Liver (tissue), 9 donors: Measurements from ENCODE around the gene PRKAB1. TPM values are rescaled to one million over a fixed set of nuclear protein-coding genes. Genes with fewer than 3 reads are reported as not detected.

Experiments used
- DNase-seq: peaks from one replicate; pipeline ENCODE4 v3.0.0-alpha.2; 2017; ENCODE audit warnings: low spot score
- H3K27ac ChIP-seq, 2 donors: one replicate each; pipeline ENCODE4 v1.7.0; 2013; ENCODE audit warnings: inconsistent platforms in 2 of 2, low read length in 2 of 2, control low read depth in 1 of 2, low read depth in 1 of 2, mild to moderate bottlenecking in 1 of 2
- H3K27me3 ChIP-seq, 4 donors: one replicate each; pipeline versions ENCODE4 v1.6.1 to v1.7.0; 2013; ENCODE audit warnings: low read length in 3 of 4, inconsistent platforms in 1 of 4, mild to moderate bottlenecking in 1 of 4, moderate library complexity in 1 of 4; ENCODE audit not compliant: control insufficient read depth in 4 of 4, insufficient read depth in 4 of 4
- H3K36me3 ChIP-seq, 4 donors: one replicate each; pipeline versions ENCODE4 v1.6.1 to v1.7.0; 2013; ENCODE audit warnings: low read length in 3 of 4, mild to moderate bottlenecking in 3 of 4, low read depth in 1 of 4, moderate library complexity in 1 of 4; ENCODE audit not compliant: control insufficient read depth in 4 of 4, insufficient read depth in 3 of 4
- H3K4me1 ChIP-seq, 4 donors: one replicate each; pipeline versions ENCODE4 v1.6.1 to v1.7.0; 2013; ENCODE audit warnings: low read length in 3 of 4, mild to moderate bottlenecking in 3 of 4, moderate library complexity in 1 of 4; ENCODE audit not compliant: control insufficient read depth in 4 of 4, insufficient read depth in 4 of 4
- H3K4me3 ChIP-seq, 3 donors: one replicate each; pipeline versions ENCODE4 v1.6.1 to v1.7.0; 2013; ENCODE audit warnings: low read length in 3 of 3, control low read depth in 1 of 3, low read depth in 1 of 3, mild to moderate bottlenecking in 1 of 3
- H3K9ac ChIP-seq, 2 donors: one replicate each; pipeline ENCODE4 v1.7.0; 2013; ENCODE audit warnings: low read length in 2 of 2, mild to moderate bottlenecking in 2 of 2, moderate library complexity in 2 of 2, control low read depth in 1 of 2, low read depth in 1 of 2
- H3K9me3 ChIP-seq, 4 donors: one replicate each; pipeline versions ENCODE4 v1.6.1 to v1.7.0; 2013; ENCODE audit warnings: low read length in 3 of 4; ENCODE audit not compliant: control insufficient read depth in 4 of 4
- EGR1 ChIP-seq, 2 donors: IDR thresholded peaks; 2 replicates each; pipeline ENCODE4 v1.6.1; 2016 to 2018; ENCODE audit warnings: antibody characterized with exemption in 2 of 2, low read depth in 2 of 2
- FOXA1 ChIP-seq: IDR thresholded peaks from 2 replicates; pipeline ENCODE4 v1.6.1; 2016; ENCODE audit warnings: antibody characterized with exemption
- FOXA2 ChIP-seq: IDR thresholded peaks from 2 replicates; pipeline ENCODE4 v1.6.1; 2016; ENCODE audit warnings: antibody characterized with exemption
- GABPA ChIP-seq, 2 donors: IDR thresholded peaks in 1 of 2; conservative IDR thresholded peaks in 1 of 2; 2 replicates each; pipeline ENCODE4 v1.6.1; 2016; ENCODE audit warnings: antibody characterized with exemption in 2 of 2, mild to moderate bottlenecking in 1 of 2, moderate library complexity in 1 of 2
- HNF4A ChIP-seq, 2 donors: conservative IDR thresholded peaks; 2 replicates each; pipeline ENCODE4 v1.6.1; 2016; ENCODE audit warnings: antibody characterized with exemption in 2 of 2, mild to moderate bottlenecking in 2 of 2
- HNF4G ChIP-seq: IDR thresholded peaks from 2 replicates; pipeline ENCODE4 v1.6.1; 2016; ENCODE audit warnings: antibody characterized with exemption
- JUND ChIP-seq, 2 donors: IDR thresholded peaks; 2 replicates each; pipeline ENCODE4 v1.6.1; 2016; ENCODE audit warnings: antibody characterized with exemption in 2 of 2
- NR2F2 ChIP-seq: IDR thresholded peaks from 2 replicates; pipeline ENCODE4 v1.6.1; 2016; ENCODE audit warnings: antibody characterized with exemption
- RAD21 ChIP-seq, 2 donors: IDR thresholded peaks; 2 replicates each; pipeline ENCODE4 v1.6.1; 2016; ENCODE audit warnings: antibody characterized with exemption in 2 of 2, mild to moderate bottlenecking in 2 of 2
- RXRA ChIP-seq, 2 donors: IDR thresholded peaks; 2 replicates each; pipeline ENCODE4 v1.6.1; 2017 to 2018; ENCODE audit warnings: antibody characterized with exemption in 2 of 2, mild to moderate bottlenecking in 1 of 2
- SP1 ChIP-seq: IDR thresholded peaks from 2 replicates; pipeline ENCODE4 v1.6.1; 2018; ENCODE audit warnings: antibody characterized with exemption, mild to moderate bottlenecking
- TAF1 ChIP-seq: conservative IDR thresholded peaks from 2 replicates; pipeline ENCODE4 v1.6.1; 2016; ENCODE audit warnings: antibody characterized with exemption, mild to moderate bottlenecking
- YY1 ChIP-seq: IDR thresholded peaks from 2 replicates; pipeline ENCODE4 v1.6.1; 2016; ENCODE audit warnings: antibody characterized with exemption, mild to moderate bottlenecking
- WGBS: extraction: QIAGEN DNeasy Blood & Tissue Kit; methylation state at CpG from one replicate; pipeline ENCODE4 v1.1.7; 2013; 5-methylcytosine and 5-hydroxymethylcytosine counted together
- polyA plus RNA-seq, 2 donors: library from polyadenylated mRNA; stranded (reverse) in 1 of 2; unstranded in 1 of 2; fragments of 200-250 nt in 1 of 2; fragments of >200 nt in 1 of 2; fragmentation: Nextera tagmentation in 1 of 2; extraction: Ambion mirVana in 1 of 2; gene quantifications; one replicate each; pipeline versions ENCODE4 v1.2.1 to v1.2.3, GENCODE V29; 2013 to 2015
- total RNA-seq, 2 donors: library from RNA; depleted of rRNA; stranded (reverse); fragments of >200 nt; gene quantifications; one replicate each; pipeline ENCODE4 v1.2.3, GENCODE V29; 2014
- TF ChIP-seq, protein P1 (sequence below): IDR thresholded peaks from 2 replicates; pipeline ENCODE4 v1.6.1; 2016; ENCODE audit warnings: antibody characterized with exemption
- TF ChIP-seq, protein P2 (sequence below): IDR thresholded peaks from 2 replicates; pipeline ENCODE4 v1.6.1; 2016; ENCODE audit warnings: antibody characterized with exemption
- TF ChIP-seq, protein P3 (sequence below): IDR thresholded peaks from 2 replicates; pipeline ENCODE4 v1.6.1; 2016; ENCODE audit warnings: antibody characterized with exemption, mild to moderate bottlenecking
- TF ChIP-seq, protein P4 (sequence below): IDR thresholded peaks from 2 replicates; pipeline ENCODE4 v1.6.1; 2016; ENCODE audit warnings: antibody characterized with exemption
- TF ChIP-seq, protein P5 (sequence below): fragments of 150-350 bp; IDR thresholded peaks from 2 replicates; pipeline ENCODE4 v1.5.1; 2017; ENCODE audit warnings: improper control_type of control experiment, low read depth, low read length; ENCODE audit not compliant: missing input control
- donor health status: healthy.
- donor health status: healthy.
- donor health status: healthy.
- donor health status: healthy.
- donor health status: healthy.

The PRKAB1 gene
- total and polyA plus RNA-seq, 4 donors: 10.5 to 29.9 (median 11.3) TPM

DNA sequence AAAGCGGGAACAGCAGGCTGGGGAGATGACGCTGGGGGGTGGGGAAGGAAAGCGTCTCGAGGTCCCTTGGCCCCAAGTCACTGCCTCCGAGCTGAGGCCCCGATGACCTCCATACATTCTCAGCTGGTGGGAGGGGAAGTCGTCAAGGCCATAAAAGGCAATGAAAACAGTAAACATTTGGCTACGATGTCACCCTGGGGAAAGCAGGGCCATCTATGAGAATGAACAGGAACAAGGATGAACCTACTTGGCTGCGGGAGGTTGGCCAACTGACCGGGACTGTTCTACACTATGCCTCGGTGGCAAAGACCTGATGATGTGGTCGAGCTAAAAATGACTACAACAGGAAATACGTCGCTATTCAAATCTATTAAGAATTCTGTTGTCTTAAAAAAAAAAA lies 19.5 kb downstream of the PRKAB1 start (continued):
- TF ChIP-seq, protein P1, sequence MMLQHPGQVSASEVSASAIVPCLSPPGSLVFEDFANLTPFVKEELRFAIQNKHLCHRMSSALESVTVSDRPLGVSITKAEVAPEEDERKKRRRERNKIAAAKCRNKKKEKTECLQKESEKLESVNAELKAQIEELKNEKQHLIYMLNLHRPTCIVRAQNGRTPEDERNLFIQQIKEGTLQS: no peak
- TF ChIP-seq NR2F2 (no peak), EGR1 (IDR thresholded peaks at IDR 0.05; ENCODE audit: low read depth in 2 of 2) (no peak)
- TF ChIP-seq, protein P2, sequence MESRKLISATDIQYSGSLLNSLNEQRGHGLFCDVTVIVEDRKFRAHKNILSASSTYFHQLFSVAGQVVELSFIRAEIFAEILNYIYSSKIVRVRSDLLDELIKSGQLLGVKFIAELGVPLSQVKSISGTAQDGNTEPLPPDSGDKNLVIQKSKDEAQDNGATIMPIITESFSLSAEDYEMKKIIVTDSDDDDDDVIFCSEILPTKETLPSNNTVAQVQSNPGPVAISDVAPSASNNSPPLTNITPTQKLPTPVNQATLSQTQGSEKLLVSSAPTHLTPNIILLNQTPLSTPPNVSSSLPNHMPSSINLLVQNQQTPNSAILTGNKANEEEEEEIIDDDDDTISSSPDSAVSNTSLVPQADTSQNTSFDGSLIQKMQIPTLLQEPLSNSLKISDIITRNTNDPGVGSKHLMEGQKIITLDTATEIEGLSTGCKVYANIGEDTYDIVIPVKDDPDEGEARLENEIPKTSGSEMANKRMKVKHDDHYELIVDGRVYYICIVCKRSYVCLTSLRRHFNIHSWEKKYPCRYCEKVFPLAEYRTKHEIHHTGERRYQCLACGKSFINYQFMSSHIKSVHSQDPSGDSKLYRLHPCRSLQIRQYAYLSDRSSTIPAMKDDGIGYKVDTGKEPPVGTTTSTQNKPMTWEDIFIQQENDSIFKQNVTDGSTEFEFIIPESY: no peak

DNA sequence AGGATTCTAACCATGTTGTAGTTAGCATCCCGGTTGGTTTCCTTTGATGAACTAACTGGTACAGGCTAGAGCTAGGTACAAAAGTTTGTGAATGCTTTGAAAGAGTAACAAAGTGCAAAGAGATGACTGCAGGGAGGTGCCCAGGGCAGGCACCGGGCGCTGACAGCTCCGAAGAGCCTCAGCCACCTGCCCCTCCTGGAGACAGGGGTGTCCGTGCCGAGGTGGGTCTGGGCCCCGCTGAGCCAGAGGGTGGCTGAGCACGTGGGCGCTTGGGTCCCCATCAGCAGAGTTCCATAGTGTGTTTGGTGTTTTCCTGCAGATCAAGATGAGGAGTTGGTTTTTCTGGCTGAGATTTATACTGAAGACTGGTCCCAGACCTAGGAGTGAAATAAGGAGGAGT lies 19.9 kb downstream of the PRKAB1 start:
- Histone ChIP-seq H3K9ac (no peak overlapping the region), H3K36me3 (no peaks in the 10 kb centered on the region), H3K27ac (peak overlapping the region in 1 of 2 donors; percentile 56), H3K27me3 (no peaks in the 10 kb centered on the region), H3K4me3 (no peak overlapping the region), H3K9me3 (no peaks in the 10 kb centered on the region), H3K4me1 (peaks cover 9 to 42% (median 18%) of the 10 kb centered on the region in 4 donors)
- no peak for TF ChIP-seq YY1
- no peak for TF ChIP-seq FOXA1
- no peak for TF ChIP-seq SP1
- TF ChIP-seq NR2F2: no peak
- no peak for TF ChIP-seq EGR1 (IDR thresholded peaks at IDR 0.05; ENCODE audit: low read depth in 2 of 2)
- TF ChIP-seq, protein P3, sequence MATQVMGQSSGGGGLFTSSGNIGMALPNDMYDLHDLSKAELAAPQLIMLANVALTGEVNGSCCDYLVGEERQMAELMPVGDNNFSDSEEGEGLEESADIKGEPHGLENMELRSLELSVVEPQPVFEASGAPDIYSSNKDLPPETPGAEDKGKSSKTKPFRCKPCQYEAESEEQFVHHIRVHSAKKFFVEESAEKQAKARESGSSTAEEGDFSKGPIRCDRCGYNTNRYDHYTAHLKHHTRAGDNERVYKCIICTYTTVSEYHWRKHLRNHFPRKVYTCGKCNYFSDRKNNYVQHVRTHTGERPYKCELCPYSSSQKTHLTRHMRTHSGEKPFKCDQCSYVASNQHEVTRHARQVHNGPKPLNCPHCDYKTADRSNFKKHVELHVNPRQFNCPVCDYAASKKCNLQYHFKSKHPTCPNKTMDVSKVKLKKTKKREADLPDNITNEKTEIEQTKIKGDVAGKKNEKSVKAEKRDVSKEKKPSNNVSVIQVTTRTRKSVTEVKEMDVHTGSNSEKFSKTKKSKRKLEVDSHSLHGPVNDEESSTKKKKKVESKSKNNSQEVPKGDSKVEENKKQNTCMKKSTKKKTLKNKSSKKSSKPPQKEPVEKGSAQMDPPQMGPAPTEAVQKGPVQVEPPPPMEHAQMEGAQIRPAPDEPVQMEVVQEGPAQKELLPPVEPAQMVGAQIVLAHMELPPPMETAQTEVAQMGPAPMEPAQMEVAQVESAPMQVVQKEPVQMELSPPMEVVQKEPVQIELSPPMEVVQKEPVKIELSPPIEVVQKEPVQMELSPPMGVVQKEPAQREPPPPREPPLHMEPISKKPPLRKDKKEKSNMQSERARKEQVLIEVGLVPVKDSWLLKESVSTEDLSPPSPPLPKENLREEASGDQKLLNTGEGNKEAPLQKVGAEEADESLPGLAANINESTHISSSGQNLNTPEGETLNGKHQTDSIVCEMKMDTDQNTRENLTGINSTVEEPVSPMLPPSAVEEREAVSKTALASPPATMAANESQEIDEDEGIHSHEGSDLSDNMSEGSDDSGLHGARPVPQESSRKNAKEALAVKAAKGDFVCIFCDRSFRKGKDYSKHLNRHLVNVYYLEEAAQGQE: no peak
- no peak for TF ChIP-seq HNF4A (conservative IDR thresholded peaks at IDR 0.05)
- TF ChIP-seq JUND (IDR thresholded peaks at IDR 0.05): no peak
- TF ChIP-seq RAD21 (IDR thresholded peaks at IDR 0.05): no peak
- no peak for TF ChIP-seq HNF4G
- TF ChIP-seq FOXA2: no peak
- TF ChIP-seq, protein P4, sequence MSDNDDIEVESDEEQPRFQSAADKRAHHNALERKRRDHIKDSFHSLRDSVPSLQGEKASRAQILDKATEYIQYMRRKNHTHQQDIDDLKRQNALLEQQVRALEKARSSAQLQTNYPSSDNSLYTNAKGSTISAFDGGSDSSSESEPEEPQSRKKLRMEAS: no peak
- TF ChIP-seq, protein P1: no peak
- TF ChIP-seq TAF1: no peak
- TF ChIP-seq, protein P5, sequence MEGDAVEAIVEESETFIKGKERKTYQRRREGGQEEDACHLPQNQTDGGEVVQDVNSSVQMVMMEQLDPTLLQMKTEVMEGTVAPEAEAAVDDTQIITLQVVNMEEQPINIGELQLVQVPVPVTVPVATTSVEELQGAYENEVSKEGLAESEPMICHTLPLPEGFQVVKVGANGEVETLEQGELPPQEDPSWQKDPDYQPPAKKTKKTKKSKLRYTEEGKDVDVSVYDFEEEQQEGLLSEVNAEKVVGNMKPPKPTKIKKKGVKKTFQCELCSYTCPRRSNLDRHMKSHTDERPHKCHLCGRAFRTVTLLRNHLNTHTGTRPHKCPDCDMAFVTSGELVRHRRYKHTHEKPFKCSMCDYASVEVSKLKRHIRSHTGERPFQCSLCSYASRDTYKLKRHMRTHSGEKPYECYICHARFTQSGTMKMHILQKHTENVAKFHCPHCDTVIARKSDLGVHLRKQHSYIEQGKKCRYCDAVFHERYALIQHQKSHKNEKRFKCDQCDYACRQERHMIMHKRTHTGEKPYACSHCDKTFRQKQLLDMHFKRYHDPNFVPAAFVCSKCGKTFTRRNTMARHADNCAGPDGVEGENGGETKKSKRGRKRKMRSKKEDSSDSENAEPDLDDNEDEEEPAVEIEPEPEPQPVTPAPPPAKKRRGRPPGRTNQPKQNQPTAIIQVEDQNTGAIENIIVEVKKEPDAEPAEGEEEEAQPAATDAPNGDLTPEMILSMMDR: no peak
- TF ChIP-seq RXRA (IDR thresholded peaks at IDR 0.05): no peak
- no peak for TF ChIP-seq GABPA (IDR thresholded peaks at IDR 0.05 in 1 of 2, conservative IDR thresholded peaks at IDR 0.05 in 1 of 2)
- TF ChIP-seq, protein P2: no peak
- WGBS: 93% methylated on average over 9 of the region's 9 CpGs
- no peak for DNase-seq
